Mesenchymal stem cell (in vitro differentiated cells and primary cell): ENCODE results near the gene TUNAR.

ENCODE experiments used
- DNase-seq: peaks from one replicate; pipeline ENCODE4 v3.0.0-alpha.2; 2013
- H2AFZ ChIP-seq: one replicate; pipeline ENCODE4 v1.6.1; 2013; ENCODE audit warnings: low read depth, mild to moderate bottlenecking, control low read depth, inconsistent platforms, low read length, moderate library complexity
- H2AK5ac ChIP-seq: 2 replicates; pipeline ENCODE4 v1.6.1; 2013; ENCODE audit warnings: low read length, moderate library complexity, mild to moderate bottlenecking, inconsistent platforms; ENCODE audit not compliant: severe bottlenecking
- H2BK120ac ChIP-seq: one replicate; pipeline ENCODE4 v1.6.1; 2013; ENCODE audit warnings: low read depth, mild to moderate bottlenecking, inconsistent platforms, low read length, moderate library complexity
- H2BK12ac ChIP-seq, 2 experiments: one replicate each; pipeline ENCODE4 v1.6.1; 2013; ENCODE audit warnings: inconsistent platforms in 2 of 2, low read length in 2 of 2, mild to moderate bottlenecking in 2 of 2, moderate library complexity in 2 of 2, control low read depth in 1 of 2
- H2BK15ac ChIP-seq: one replicate; pipeline ENCODE4 v1.6.1; 2013; ENCODE audit warnings: mild to moderate bottlenecking, low read depth, inconsistent platforms; ENCODE audit not compliant: poor library complexity, severe bottlenecking
- H2BK5ac ChIP-seq: 2 replicates; pipeline ENCODE4 v1.6.1; 2013; ENCODE audit warnings: low read depth, mild to moderate bottlenecking, low read length, control low read depth, inconsistent platforms; ENCODE audit not compliant: poor library complexity, severe bottlenecking
- H3K14ac ChIP-seq, 2 experiments: one replicate each; pipeline ENCODE4 v1.6.1; 2013; ENCODE audit warnings: inconsistent platforms in 2 of 2, low read length in 2 of 2, control low read depth in 1 of 2, mild to moderate bottlenecking in 1 of 2, moderate library complexity in 1 of 2
- H3K18ac ChIP-seq, 2 experiments: one replicate each; pipeline ENCODE4 v1.6.1; 2013; ENCODE audit warnings: inconsistent platforms in 2 of 2, low read length in 2 of 2, control low read depth in 1 of 2, low read depth in 1 of 2, mild to moderate bottlenecking in 1 of 2
- H3K23ac ChIP-seq, 2 experiments: one replicate each; pipeline ENCODE4 v1.6.1; 2013; ENCODE audit warnings: inconsistent platforms in 2 of 2, low read length in 2 of 2, mild to moderate bottlenecking in 2 of 2, moderate library complexity in 2 of 2, control low read depth in 1 of 2
- H3K27ac ChIP-seq: 2 replicates; pipeline ENCODE4 v1.5.1; 2013; ENCODE audit warnings: mild to moderate bottlenecking, moderate library complexity, low read length, control low read depth, inconsistent platforms; ENCODE audit not compliant: poor library complexity, severe bottlenecking
- H3K27me3 ChIP-seq, 2 experiments: 2 replicates each; pipeline versions ENCODE4 v1.6.1 to v1.7.0; 2013; ENCODE audit warnings: low read length in 2 of 2, mild to moderate bottlenecking in 2 of 2, moderate library complexity in 2 of 2, control low read depth in 1 of 2, inconsistent platforms in 1 of 2; ENCODE audit not compliant: control insufficient read depth in 1 of 2, insufficient read depth in 1 of 2
- H3K36me3 ChIP-seq, 2 experiments: 2 replicates each; pipeline versions ENCODE4 v1.6.1 to v1.7.0; 2013; ENCODE audit warnings: low read length in 2 of 2, control low read depth in 1 of 2, inconsistent platforms in 1 of 2, low read depth in 1 of 2, mild to moderate bottlenecking in 1 of 2; ENCODE audit not compliant: insufficient read depth in 2 of 2, control insufficient read depth in 1 of 2
- H3K4ac ChIP-seq, 2 experiments: one replicate each; pipeline ENCODE4 v1.6.1; 2013; ENCODE audit warnings: inconsistent platforms in 2 of 2, low read length in 2 of 2, mild to moderate bottlenecking in 2 of 2, moderate library complexity in 2 of 2, control low read depth in 1 of 2, low read depth in 1 of 2
- H3K4me1 ChIP-seq: 2 replicates; pipeline ENCODE4 v1.6.1; 2013; ENCODE audit warnings: low read depth, low read length, control low read depth; ENCODE audit not compliant: control insufficient read depth, insufficient read depth
- H3K4me2 ChIP-seq: 2 replicates; pipeline ENCODE4 v1.6.1; 2013; ENCODE audit warnings: low read length, mild to moderate bottlenecking, inconsistent platforms; ENCODE audit not compliant: poor library complexity, severe bottlenecking
- H3K4me3 ChIP-seq, 2 experiments: 2 replicates each; pipeline versions ENCODE4 v1.5.1 to v1.7.0; 2013; ENCODE audit warnings: low read length in 2 of 2, mild to moderate bottlenecking in 2 of 2, control low read depth in 1 of 2, low read depth in 1 of 2; ENCODE audit not compliant: insufficient read depth in 1 of 2
- H3K79me1 ChIP-seq: replicated peaks from 2 replicates; pipeline ENCODE4 v1.6.1; 2013; ENCODE audit warnings: mild to moderate bottlenecking, control low read depth, low read length, inconsistent platforms; ENCODE audit not compliant: poor library complexity, severe bottlenecking
- H3K9ac ChIP-seq: 2 replicates; pipeline ENCODE4 v1.7.0; 2013; ENCODE audit warnings: mild to moderate bottlenecking, low read length, moderate library complexity
- H3K9me3 ChIP-seq: 2 replicates; pipeline ENCODE4 v1.7.0; 2013; ENCODE audit warnings: mild to moderate bottlenecking, low read length; ENCODE audit not compliant: control insufficient read depth
- H4K8ac ChIP-seq: one replicate; pipeline ENCODE4 v1.6.1; 2013; ENCODE audit warnings: inconsistent platforms, mild to moderate bottlenecking, low read length, moderate library complexity
- H4K91ac ChIP-seq: one replicate; pipeline ENCODE4 v1.6.1; 2013; ENCODE audit warnings: mild to moderate bottlenecking, low read length, inconsistent platforms
- WGBS: methylation state at CpG from one replicate; pipeline ENCODE4 v1.1.7; 2013; ENCODE audit warnings: mixed read lengths; 5-methylcytosine and 5-hydroxymethylcytosine counted together

TUNAR gene

DNA sequence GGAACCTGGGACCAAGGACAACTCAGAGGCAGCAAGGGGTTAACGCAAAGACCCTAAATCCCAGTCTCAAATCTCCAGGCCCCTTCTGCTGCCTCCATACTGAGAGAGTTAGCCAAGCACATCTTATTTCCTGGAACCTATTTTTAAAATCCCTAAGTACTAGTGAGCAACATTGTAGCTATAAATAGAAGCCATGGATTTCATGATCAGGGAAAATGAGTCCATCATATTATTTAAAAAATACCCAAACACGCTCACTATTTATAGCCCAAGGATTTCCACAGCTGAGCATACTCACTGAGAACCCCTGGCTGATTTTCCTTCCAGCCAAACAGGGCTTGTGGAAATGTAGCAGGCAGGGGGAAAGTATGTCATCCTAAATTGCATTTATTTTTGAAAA lies 19.4 kb upstream of the TUNAR start:
- H3K18ac ChIP-seq: no peak overlapping the region
- peaks cover 3% of the 10 kb centered on the region for H3K9me3 ChIP-seq
- H4K8ac ChIP-seq: no peak overlapping the region
- no peak overlapping the region for H3K4me3 ChIP-seq
- WGBS: 91% methylated on average over 1 of the region's 2 CpGs
- H3K14ac ChIP-seq: no peak overlapping the region
- no peak overlapping the region for H2AFZ ChIP-seq
- H3K4me1 ChIP-seq: no peaks in the 10 kb centered on the region
- no peaks in the 10 kb centered on the region for H3K36me3 ChIP-seq
- H4K91ac ChIP-seq: no peak overlapping the region
- H3K23ac ChIP-seq: no peak overlapping the region
- no peak overlapping the region for H3K4ac ChIP-seq
- no peaks in the 10 kb centered on the region for H3K79me1 ChIP-seq
- no peak overlapping the region for H2BK15ac ChIP-seq
- H3K9ac ChIP-seq: no peak overlapping the region
- H2BK12ac ChIP-seq: no peak overlapping the region
- H2BK120ac ChIP-seq: no peak overlapping the region
- no peak overlapping the region for H3K4me2 ChIP-seq
- no peak overlapping the region for H3K27ac ChIP-seq
- DNase-seq: no peak
- no peak overlapping the region for H2AK5ac ChIP-seq
- peaks cover 0 to 3% of the 10 kb centered on the region in 2 experiments for H3K27me3 ChIP-seq
- H2BK5ac ChIP-seq: no peak overlapping the region

DNA sequence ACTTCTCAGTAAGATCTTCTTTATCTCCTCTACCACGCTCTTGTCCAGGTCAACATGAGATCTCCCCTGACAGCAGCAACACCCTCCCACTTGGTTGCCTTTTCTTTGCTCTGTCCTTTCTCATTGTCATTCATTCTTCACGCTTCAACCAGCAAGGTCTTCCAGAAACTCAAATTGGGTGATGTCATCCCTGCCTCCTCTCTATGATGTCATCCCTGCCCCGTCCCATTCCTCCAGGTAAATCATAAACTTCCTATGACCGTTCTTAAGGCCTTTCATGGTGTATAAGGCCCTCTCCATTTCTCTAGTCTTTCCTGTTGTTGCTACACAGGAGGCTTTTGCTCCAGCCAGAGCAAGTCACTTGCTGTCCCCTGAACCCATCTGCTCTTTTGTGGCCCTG lies 17.7 kb upstream of the TUNAR start:
- Histone ChIP-seq H2BK15ac (no peak overlapping the region), H3K9ac (no peak overlapping the region), H3K36me3 (no peaks in the 10 kb centered on the region), H3K4me3 (no peak overlapping the region), H3K4me1 (no peaks in the 10 kb centered on the region), H3K18ac (no peak overlapping the region), H2BK5ac (no peak overlapping the region), H3K4ac (no peak overlapping the region), H3K27ac (no peak overlapping the region), H2BK120ac (no peak overlapping the region), H3K23ac (no peak overlapping the region), H2AK5ac (no peak overlapping the region), H2BK12ac (no peak overlapping the region), H4K8ac (no peak overlapping the region), H3K27me3 (no peaks in the 10 kb centered on the region), H3K4me2 (no peak overlapping the region), H4K91ac (no peak overlapping the region), H3K9me3 (peaks cover 3% of the 10 kb centered on the region), H3K14ac (no peak overlapping the region), H2AFZ (no peak overlapping the region), H3K79me1 (no peaks in the 10 kb centered on the region)
- DNase-seq: no peak
- WGBS: 60% methylated on average over 4 of the region's 4 CpGs

DNA sequence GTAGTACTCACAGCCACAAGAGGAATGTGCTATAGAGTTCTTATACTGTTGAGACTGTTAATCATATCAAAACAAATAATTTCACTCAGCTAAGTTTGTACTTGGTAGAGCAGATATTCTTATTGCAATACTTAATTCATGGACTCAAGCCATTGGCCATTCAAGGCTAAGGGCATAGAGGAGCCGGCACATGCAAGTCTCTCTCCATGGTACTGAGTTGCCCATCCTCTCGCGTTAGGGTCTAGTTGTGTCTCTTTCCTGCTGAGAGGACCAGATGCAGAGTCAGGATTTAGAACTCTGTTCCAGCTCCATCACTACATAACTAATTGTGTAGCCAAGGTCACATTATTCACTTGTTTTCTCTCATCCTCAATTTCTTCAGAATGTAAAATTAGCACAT lies 14.4 kb upstream of the TUNAR start:
- Histone ChIP-seq H2BK12ac (no peak overlapping the region), H3K4me2 (no peak overlapping the region), H2BK15ac (no peak overlapping the region), H3K9ac (no peak overlapping the region), H3K4me3 (no peak overlapping the region), H3K36me3 (no peaks in the 10 kb centered on the region), H4K8ac (no peak overlapping the region), H3K27me3 (no peaks in the 10 kb centered on the region), H2AFZ (no peak overlapping the region), H3K14ac (no peak overlapping the region), H3K23ac (no peak overlapping the region), H4K91ac (no peak overlapping the region), H2BK5ac (no peak overlapping the region), H3K9me3 (peaks cover 6% of the 10 kb centered on the region), H3K27ac (no peak overlapping the region), H3K4ac (no peak overlapping the region), H2BK120ac (no peak overlapping the region), H3K79me1 (no peaks in the 10 kb centered on the region), H3K4me1 (no peaks in the 10 kb centered on the region), H3K18ac (no peak overlapping the region), H2AK5ac (no peak overlapping the region)
- WGBS: 1% methylated on average over 3 of the region's 3 CpGs
- DNase-seq: no peak

DNA sequence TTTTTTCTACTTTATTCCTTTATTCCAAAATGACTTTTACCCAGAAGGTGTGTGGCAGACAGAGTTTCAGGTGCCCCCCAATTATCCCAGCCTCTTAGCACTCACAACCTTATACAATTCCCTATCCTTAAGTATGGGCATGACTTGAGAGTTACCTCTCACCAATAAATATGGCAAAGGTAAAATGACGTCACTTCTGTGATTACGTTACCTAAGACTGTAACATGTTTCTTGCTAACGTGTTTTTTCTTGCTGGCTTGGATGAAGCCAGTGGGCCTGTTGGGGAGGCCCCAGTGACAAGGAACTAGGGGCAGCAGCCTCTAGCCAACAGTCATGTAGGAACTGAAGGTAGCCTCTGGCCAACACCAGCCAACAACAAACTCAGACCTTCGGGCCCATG lies 13.3 kb upstream of the TUNAR start:
- Histone ChIP-seq H2BK12ac (no peak overlapping the region), H3K4me1 (no peaks in the 10 kb centered on the region), H3K36me3 (no peaks in the 10 kb centered on the region), H3K14ac (no peak overlapping the region), H3K9ac (no peak overlapping the region), H3K27ac (no peak overlapping the region), H2AFZ (no peak overlapping the region), H3K79me1 (no peaks in the 10 kb centered on the region), H3K4ac (no peak overlapping the region), H3K27me3 (no peaks in the 10 kb centered on the region), H4K91ac (no peak overlapping the region), H2AK5ac (no peak overlapping the region), H3K18ac (no peak overlapping the region), H4K8ac (no peak overlapping the region), H3K4me3 (no peak overlapping the region), H3K4me2 (no peak overlapping the region), H2BK5ac (no peak overlapping the region), H3K9me3 (peaks cover 6% of the 10 kb centered on the region), H3K23ac (no peak overlapping the region), H2BK120ac (no peak overlapping the region), H2BK15ac (no peak overlapping the region)
- DNase-seq: no peak
- whole genome bisulfite sequencing: 68% methylated on average over 4 of the region's 4 CpGs
